ENCODE results near the gene BABAM1. TPM values are rescaled to one million over a fixed set of nuclear protein-coding genes. Genes with fewer than 3 reads are reported as not detected.

BABAM1 gene
- polyA plus RNA-seq, 1 experiment: 122 TPM

- CTCF ChIA-PET: no interaction called here
- POLR2A ChIA-PET: interaction anchor here (0.6 kb wide), 1 partner anchor 12 kb away, joined by 5 read pairs; no protein-coding TSS in a partner anchor
Observed at GRCh38 chr19:17323964-17324332, 56.7 kb downstream of the BABAM1 start.

GRCh38 chr19:17324357-17325114, 57.3 kb downstream of the BABAM1 start:
- DNase-seq (ENCODE audit: low read depth): no peak
- no peak for TF ChIP-seq CTCF (IDR thresholded peaks at IDR 0.05; ENCODE audit: insufficient read depth, low read depth, low read length)
- CTCF ChIA-PET: no interaction called here
- POLR2A ChIA-PET: no interaction called here
- no peak overlapping the region for H3K4me3 ChIP-seq (ENCODE audit: low read depth, low read length)
- H3K36me3 ChIP-seq (ENCODE audit: control insufficient read depth, insufficient read depth, low read length): peaks cover 14% of the 10 kb centered on the region
- H3K27me3 ChIP-seq (ENCODE audit: control insufficient read depth, insufficient read depth, low read length): no peaks in the 10 kb centered on the region

More at GRCh38 chr19:17323964-17324332, 56.7 kb downstream of the BABAM1 start:
- peaks cover 14% of the 10 kb centered on the region for H3K36me3 ChIP-seq (ENCODE audit: control insufficient read depth, insufficient read depth, low read length)
- DNase-seq (ENCODE audit: low read depth): no peak
- no peaks in the 10 kb centered on the region for H3K27me3 ChIP-seq (ENCODE audit: control insufficient read depth, insufficient read depth, low read length)
- no peak overlapping the region for H3K4me3 ChIP-seq (ENCODE audit: low read depth, low read length)
- TF ChIP-seq CTCF (IDR thresholded peaks at IDR 0.05; ENCODE audit: insufficient read depth, low read depth, low read length): no peak

GRCh38 chr19:17325133-17325532, 57.9 kb downstream of the BABAM1 start:
- POLR2A ChIA-PET: no interaction called here
- CTCF ChIA-PET: no interaction called here

DNA sequence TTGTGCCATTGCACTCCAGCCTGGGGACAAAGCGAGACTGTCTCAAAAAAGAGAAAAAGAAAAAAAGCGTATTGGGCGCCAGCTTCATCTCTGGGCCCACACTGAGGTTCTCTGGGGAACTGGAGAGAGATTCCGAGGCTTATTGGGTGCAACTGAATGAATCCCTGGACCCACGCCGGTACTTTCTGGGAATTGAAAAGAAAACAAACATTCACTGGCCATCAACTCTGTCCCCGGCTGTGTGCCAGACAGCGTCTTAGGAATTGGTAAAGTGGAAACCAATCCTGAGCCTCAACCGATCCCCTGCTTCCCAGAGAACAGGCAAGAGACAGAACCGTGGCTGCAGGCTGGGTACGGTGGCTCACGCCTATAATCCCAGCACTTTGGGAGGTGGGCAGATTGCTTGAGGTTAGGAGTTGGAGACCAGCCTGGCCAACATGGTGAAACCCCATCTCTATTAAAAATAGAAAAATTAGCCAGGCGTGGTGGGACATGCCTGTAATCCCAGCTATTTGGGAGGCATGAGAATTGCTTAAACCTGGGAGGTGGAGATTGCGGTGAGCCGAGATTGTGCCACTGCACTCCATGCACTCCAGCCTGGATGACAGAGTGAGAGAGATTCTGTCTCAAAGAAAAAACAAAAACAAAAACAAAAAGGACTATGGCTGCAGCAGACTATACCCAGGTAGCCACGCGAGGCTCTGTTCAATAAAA, 58.8 kb downstream of the BABAM1 start:
- TF ChIP-seq CTCF (IDR thresholded peaks at IDR 0.05; ENCODE audit: insufficient read depth, low read depth, low read length): no peak
- CTCF ChIA-PET: interaction anchor here (0.9 to 2.2 kb wide), 2 partner anchors 21 kb away, joined by 3 to 7 read pairs; partner anchors contain the start of gene MRPL34
- POLR2A ChIA-PET: no interaction called here
- Histone ChIP-seq H3K4me3 (ENCODE audit: low read depth, low read length) (no peak overlapping the region), H3K27me3 (ENCODE audit: control insufficient read depth, insufficient read depth, low read length) (no peaks in the 10 kb centered on the region), H3K36me3 (ENCODE audit: control insufficient read depth, insufficient read depth, low read length) (peaks cover 7% of the 10 kb centered on the region)
- no peak for DNase-seq (ENCODE audit: low read depth)

More at GRCh38 chr19:17325133-17325532, 57.9 kb downstream of the BABAM1 start:
- peaks cover 14% of the 10 kb centered on the region for H3K36me3 ChIP-seq (ENCODE audit: control insufficient read depth, insufficient read depth, low read length)
- H3K4me3 ChIP-seq (ENCODE audit: low read depth, low read length): no peak overlapping the region
- H3K27me3 ChIP-seq (ENCODE audit: control insufficient read depth, insufficient read depth, low read length): no peaks in the 10 kb centered on the region
- no peak for TF ChIP-seq CTCF (IDR thresholded peaks at IDR 0.05; ENCODE audit: insufficient read depth, low read depth, low read length)
- no peak for DNase-seq (ENCODE audit: low read depth)

GRCh38 chr19:17326595-17326966, 59.3 kb downstream of the BABAM1 start:
- ChIA-PET CTCF (interaction anchor here (0.9 to 2.2 kb wide), 2 partner anchors 21 to 22 kb away, joined by 3 to 7 read pairs; partner anchors contain the start of gene MRPL34), POLR2A (no interaction called here)
- no peak for TF ChIP-seq CTCF (IDR thresholded peaks at IDR 0.05; ENCODE audit: insufficient read depth, low read depth, low read length)
- no peak for DNase-seq (ENCODE audit: low read depth)
- Histone ChIP-seq H3K27me3 (ENCODE audit: control insufficient read depth, insufficient read depth, low read length) (no peaks in the 10 kb centered on the region), H3K36me3 (ENCODE audit: control insufficient read depth, insufficient read depth, low read length) (peaks cover 5% of the 10 kb centered on the region), H3K4me3 (ENCODE audit: low read depth, low read length) (no peak overlapping the region)
